Activated B cell treated with CpG ODN at 0.5 μM for 24 hours (primary cell): ENCODE measurements around the gene KRT17. TPM values are rescaled to one million over a fixed set of nuclear protein-coding genes. Genes with fewer than 3 reads are reported as not detected.
"Not testable (repeated sequence)": the region's sequence is repeated elsewhere in the genome, so short reads cannot be mapped to it uniquely, and the experiment has no call there.

ENCODE experiments used
- ATAC-seq: fragments of 200-7000 bp; cut with Tn5 transposase; one replicate; pipeline ENCODE4 v1.10.0; 2021; ENCODE audit warnings: low read depth, mild to moderate bottlenecking, moderate library complexity
- CTCF ChIA-PET: fragments of 350-600 bp; sonication (Branson Sonifier 250); formaldehyde crosslinking; loops from one replicate; lab custom pipeline; 2021; ENCODE audit warnings: antibody characterized with exemption; lab: Charles Lee
- POLR2A ChIA-PET: fragments of 350-600 bp; sonication (Branson Sonifier 250); formaldehyde crosslinking; loops from one replicate; lab custom pipeline; 2021; ENCODE audit warnings: antibody characterized with exemption; lab: Charles Lee
- DNase-seq: peaks from one replicate; pipeline ENCODE4 v3.0.0; 2022
- H3K27ac Mint-ChIP-seq: one replicate; pipeline ENCODE4 v1.8.0; 2020; ENCODE audit warnings: mixed read lengths
- H3K27me3 Mint-ChIP-seq: one replicate; pipeline ENCODE4 v1.8.0; 2021; ENCODE audit warnings: mixed read lengths
- H3K36me3 Mint-ChIP-seq: one replicate; pipeline ENCODE4 v1.8.0; 2021; ENCODE audit warnings: low read depth, mixed read lengths
- H3K4me1 Mint-ChIP-seq: one replicate; pipeline ENCODE4 v1.8.0; 2021; ENCODE audit warnings: mixed read lengths
- H3K4me3 Mint-ChIP-seq: one replicate; pipeline ENCODE4 v1.8.0; 2020; ENCODE audit warnings: mild to moderate bottlenecking, mixed read lengths
- H3K9me3 Mint-ChIP-seq: one replicate; pipeline ENCODE4 v1.8.0; 2020; ENCODE audit warnings: mixed read lengths
- CTCF ChIP-seq: fragments of 200-600 bp; IDR thresholded peaks from one replicate; pipeline ENCODE4 v1.8.0; 2022; ENCODE audit warnings: antibody characterized with exemption, mild to moderate bottlenecking
- intact Hi-C: fragments of 100-400 bp; cut with micrococcal nuclease; formaldehyde crosslinking; loops from one replicate; pipeline ENCODE4 v1.15.1; 2024
- total RNA-seq: library from RNA; stranded (reverse); gene quantifications from 2 replicates; pipeline ENCODE4 v1.2.3, GENCODE V29; 2022

The KRT17 gene
- total RNA-seq, 1 donor from 2014 or later = not detected

GRCh38 chr17:41578971-41579370 lies 45.4 kb downstream of the KRT17 start:
- CTCF ChIA-PET = no interaction called here
- H3K4me3 Mint-ChIP-seq = no peak overlapping the region
- intact Hi-C loops = no loop called here
- no peaks in the 10 kb centered on the region for H3K9me3 Mint-ChIP-seq
- H3K36me3 Mint-ChIP-seq = no peaks in the 10 kb centered on the region
- H3K4me1 Mint-ChIP-seq = no peaks in the 10 kb centered on the region
- no peak for ATAC-seq
- H3K27me3 Mint-ChIP-seq = peaks cover 42% of the 10 kb centered on the region
- POLR2A ChIA-PET = interaction anchor here (0.6 kb wide), 2 partner anchors 58 to 289 kb away, joined by 3 to 6 read pairs; no protein-coding TSS in a partner anchor
- no peak overlapping the region for H3K27ac Mint-ChIP-seq
- no peak for DNase-seq
- TF ChIP-seq CTCF = no peak

- ATAC-seq = no peak
- Mint-ChIP-seq H3K36me3 (no peaks in the 10 kb centered on the region), H3K4me1 (no peaks in the 10 kb centered on the region), H3K4me3 (no peak overlapping the region), H3K9me3 (no peaks in the 10 kb centered on the region), H3K27ac (no peak overlapping the region), H3K27me3 (peaks cover 45% of the 10 kb centered on the region)
- ChIA-PET POLR2A (no interaction called here), CTCF (no interaction called here)
- no peak for TF ChIP-seq CTCF
- no peak for DNase-seq
- intact Hi-C loops = no loop called here
Observed at GRCh38 chr17:41578538-41578937, 45.8 kb downstream of the KRT17 start.

GRCh38 chr17:41576740-41577139 lies 47.6 kb downstream of the KRT17 start:
- DNase-seq, H3K9me3 Mint-ChIP-seq, intact Hi-C loops, CTCF ChIA-PET, H3K36me3 Mint-ChIP-seq, H3K4me1 Mint-ChIP-seq, H3K4me3 Mint-ChIP-seq, ATAC-seq, H3K27ac Mint-ChIP-seq, POLR2A ChIA-PET: not testable (repeated sequence)
- H3K27me3 Mint-ChIP-seq = peaks cover 42% of the 10 kb centered on the region

- intact Hi-C loops = no loop called here
Observed at GRCh38 chr17:41575336-41575735, 49.0 kb downstream of the KRT17 start.

GRCh38 chr17:41571561-41572434 lies 52.6 kb downstream of the KRT17 start, which contains the start of gene KRT9:
Gene KRT9, minus strand, starts transcription at chr17:41572059. Its CDS starts 67 bp downstream, at chr17:41571992.
- H3K27ac Mint-ChIP-seq = no peak within 1 kb of the TSS
- H3K36me3 Mint-ChIP-seq = no peaks in the 10 kb centered on the region
- DNase-seq (no peak), ATAC-seq (no peak)
- intact Hi-C loops = no loop called here
- ChIA-PET CTCF (interaction anchor here (0.8 kb wide), 1 partner anchor 23 kb away, joined by 4 read pairs; no protein-coding TSS in a partner anchor), POLR2A (no interaction called here)
- peaks cover 23% of the 10 kb centered on the region for H3K27me3 Mint-ChIP-seq
- no peak within 1 kb of the TSS for H3K4me3 Mint-ChIP-seq
- H3K4me1 Mint-ChIP-seq = peaks cover 3% of the 10 kb centered on the region
- TF ChIP-seq CTCF = no peak
- peaks cover 6% of the 10 kb centered on the region for H3K9me3 Mint-ChIP-seq

More at GRCh38 chr17:41575336-41575735, 49.0 kb downstream of the KRT17 start:
- ATAC-seq = no peak
- CTCF ChIA-PET = no interaction called here
- no peak overlapping the region for H3K27ac Mint-ChIP-seq
- no peaks in the 10 kb centered on the region for H3K4me1 Mint-ChIP-seq
- H3K27me3 Mint-ChIP-seq = peaks cover 40% of the 10 kb centered on the region
- no peak overlapping the region for H3K4me3 Mint-ChIP-seq
- no peaks in the 10 kb centered on the region for H3K9me3 Mint-ChIP-seq
- H3K36me3 Mint-ChIP-seq = no peaks in the 10 kb centered on the region
- DNase-seq = no peak
- POLR2A ChIA-PET = no interaction called here
- TF ChIP-seq CTCF = no peak

Other genes with a start within 250 kb of the KRT17 start
- not detected in 2 replicates for gene KRT34, start 242.3 kb downstream of the KRT17 start, total RNA-seq
- gene KRT31, start 227.0 kb downstream of the KRT17 start, total RNA-seq = not detected in 2 replicates
- not detected in 2 replicates for gene KRT37, start 200.0 kb downstream of the KRT17 start, total RNA-seq
- gene KRT38, start 183.6 kb downstream of the KRT17 start, total RNA-seq = not detected in 2 replicates
- gene KRT32, start 157.2 kb downstream of the KRT17 start, total RNA-seq = not detected in 2 replicates
- gene KRT35, start 143.4 kb downstream of the KRT17 start, total RNA-seq = not detected in 2 replicates
- not detected in 2 replicates for gene KRT36, start 134.7 kb downstream of the KRT17 start, total RNA-seq
- gene KRT13, start 119.0 kb downstream of the KRT17 start, total RNA-seq = not detected in 2 replicates
- gene KRT15, start 105.7 kb downstream of the KRT17 start, total RNA-seq = not detected in 2 replicates
- not detected in 2 replicates for gene KRT19, start 96.3 kb downstream of the KRT17 start, total RNA-seq
- gene KRT9, start 52.5 kb downstream of the KRT17 start, total RNA-seq = not detected in 2 replicates
- gene KRT14, start 37.7 kb downstream of the KRT17 start, total RNA-seq = not detected in 2 replicates
- gene KRT16, start 11.8 kb downstream of the KRT17 start, total RNA-seq = not detected in 2 replicates
- gene EIF1, start 64.3 kb upstream of the KRT17 start, total RNA-seq = 843 and 900 TPM in 2 replicates
- gene GAST, start 87.8 kb upstream of the KRT17 start, total RNA-seq = not detected in 2 replicates
- 0.10 and 0.11 TPM in 2 replicates for gene HAP1, start 110.1 kb upstream of the KRT17 start, total RNA-seq
- 27.3 and 31.1 TPM in 2 replicates for gene JUP, start 162.1 kb upstream of the KRT17 start, total RNA-seq
- gene P3H4, start 187.4 kb upstream of the KRT17 start, total RNA-seq = 0.76 and 1.9 TPM in 2 replicates
- gene FKBP10, start 188.4 kb upstream of the KRT17 start, total RNA-seq = 0.54 and 0.86 TPM in 2 replicates
- gene NT5C3B, start 211.7 kb upstream of the KRT17 start, total RNA-seq = 38.7 and 41.0 TPM in 2 replicates
- not detected in 2 replicates for gene KLHL10, start 213.2 kb upstream of the KRT17 start, total RNA-seq
- 13.6 and 17.3 TPM in 2 replicates for gene KLHL11, start 240.8 kb upstream of the KRT17 start, total RNA-seq